C1 segment of cervical spinal cord (tissue), 14 donors: Measurements from ENCODE around the gene RIPPLY2.
"Not testable (repeated sequence)": the region's sequence is repeated elsewhere in the genome, so short reads cannot be mapped to it uniquely, and the experiment has no call there.

Experiments used
- DNase-seq, 14 donors: peaks; one replicate each; lab custom pipeline; 2025; lab: John Stamatoyannopoulos, UW

Gene RIPPLY2

GRCh38 chr6:83853178-83854000, at the start of gene RIPPLY2:
TSS of gene RIPPLY2 (plus strand) at chr6:83853360. CDS start at chr6:83853417, 57 bp downstream.
- peak in 13 of 14 donors; percentile 35 to 84 (median 62) for DNase-seq

GRCh38 chr6:83803492-83803891, 49.7 kb upstream of the RIPPLY2 start:
- not testable (repeated sequence) for DNase-seq

- DNase-seq, result no peak
Measured at GRCh38 chr6:83804886-83805285, 48.3 kb upstream of the RIPPLY2 start.

GRCh38 chr6:83808005-83808404, 45.2 kb upstream of the RIPPLY2 start:
- DNase-seq, result no peak

GRCh38 chr6:83808926-83809325, 44.2 kb upstream of the RIPPLY2 start:
- DNase-seq, result peak in 1 of 14 donors; percentile 78

GRCh38 chr6:83812595-83812994, 40.6 kb upstream of the RIPPLY2 start:
- DNase-seq, result no peak

GRCh38 chr6:83815631-83816272, 37.4 kb upstream of the RIPPLY2 start:
- no peak for DNase-seq

GRCh38 chr6:83822629-83823169, 30.5 kb upstream of the RIPPLY2 start:
- DNase-seq, result no peak

- DNase-seq, result no peak
Measured at GRCh38 chr6:83824388-83824801, 28.8 kb upstream of the RIPPLY2 start.

- no peak for DNase-seq
Measured at GRCh38 chr6:83824831-83825230, 28.3 kb upstream of the RIPPLY2 start.

- DNase-seq, result no peak
Measured at GRCh38 chr6:83827050-83827449, 26.1 kb upstream of the RIPPLY2 start.

GRCh38 chr6:83838727-83839126, 14.4 kb upstream of the RIPPLY2 start:
- no peak for DNase-seq

GRCh38 chr6:83844170-83844569, 9.0 kb upstream of the RIPPLY2 start:
- no peak for DNase-seq

- DNase-seq, result no peak
Measured at GRCh38 chr6:83846291-83846690, 6.9 kb upstream of the RIPPLY2 start.

GRCh38 chr6:83847179-83847578, 6.0 kb upstream of the RIPPLY2 start:
- DNase-seq, result no peak

GRCh38 chr6:83849127-83849526, 4.0 kb upstream of the RIPPLY2 start:
- DNase-seq, result no peak

GRCh38 chr6:83849610-83850009, 3.5 kb upstream of the RIPPLY2 start:
- no peak for DNase-seq

GRCh38 chr6:83852528-83853177, 507 bp upstream of the RIPPLY2 start:
- DNase-seq, result peak in 1 of 14 donors; percentile 79

GRCh38 chr6:83854001-83854501, 891 bp downstream of the RIPPLY2 start:
- peak in 7 of 14 donors; percentile 40 to 79 (median 56) for DNase-seq

- peak in 1 of 14 donors; percentile 30 for DNase-seq
Measured at GRCh38 chr6:83854766-83855165, 1.6 kb downstream of the RIPPLY2 start.

- peak; percentile 24 to 94 (median 90) for DNase-seq
Measured at GRCh38 chr6:83859410-83860358, 6.5 kb downstream of the RIPPLY2 start, which contains the start of gene CYB5R4. TSS of gene CYB5R4 (plus strand) at chr6:83859689. CDS start at chr6:83859783, 94 bp downstream.
